PFSK-1 (cell line): ENCODE measurements around the gene ZNF407.

Source experiments
- FOXP2 ChIP-seq: optimal IDR thresholded peaks from 2 replicates; pipeline ENCODE3; 2011; ENCODE audit warnings: borderline replicate concordance, control low read depth, inconsistent platforms; ENCODE audit not compliant: insufficient read depth; ENCODE audit errors: extremely low read length, extremely low read depth
- POLR2AphosphoS5 ChIP-seq: IDR thresholded peaks from 2 replicates; pipeline ENCODE4 v1.6.1; 2012; ENCODE audit warnings: low read depth, mild to moderate bottlenecking, control low read depth, low read length, moderate library complexity
- SIN3A ChIP-seq: IDR thresholded peaks from 2 replicates; pipeline ENCODE4 v1.6.1; 2012; ENCODE audit warnings: mild to moderate bottlenecking, low read length, moderate library complexity, borderline replicate concordance; ENCODE audit not compliant: insufficient read depth
- TAF1 ChIP-seq: IDR thresholded peaks from 2 replicates; pipeline ENCODE4 v1.6.1; 2012; ENCODE audit warnings: low read length, control low read depth, borderline replicate concordance; ENCODE audit not compliant: insufficient read depth
- TF ChIP-seq, protein P1 (sequence below), 2 experiments: IDR thresholded peaks; 2 replicates each; pipeline versions ENCODE4 v1.6.1 to v1.8.0; 2011 to 2012; ENCODE audit warnings: low read depth in 2 of 2, low read length in 2 of 2, control low read depth in 1 of 2, inconsistent platforms in 1 of 2, mild to moderate bottlenecking in 1 of 2, moderate library complexity in 1 of 2; ENCODE audit not compliant: insufficient read depth in 1 of 2

Gene ZNF407

GRCh38 chr18:75081486-75081885 is 483.8 kb downstream of the ZNF407 start:
- TF ChIP-seq TAF1 (no peak), SIN3A (no peak), FOXP2 (no peak), POLR2AphosphoS5 (no peak)
- TF ChIP-seq, protein P1, sequence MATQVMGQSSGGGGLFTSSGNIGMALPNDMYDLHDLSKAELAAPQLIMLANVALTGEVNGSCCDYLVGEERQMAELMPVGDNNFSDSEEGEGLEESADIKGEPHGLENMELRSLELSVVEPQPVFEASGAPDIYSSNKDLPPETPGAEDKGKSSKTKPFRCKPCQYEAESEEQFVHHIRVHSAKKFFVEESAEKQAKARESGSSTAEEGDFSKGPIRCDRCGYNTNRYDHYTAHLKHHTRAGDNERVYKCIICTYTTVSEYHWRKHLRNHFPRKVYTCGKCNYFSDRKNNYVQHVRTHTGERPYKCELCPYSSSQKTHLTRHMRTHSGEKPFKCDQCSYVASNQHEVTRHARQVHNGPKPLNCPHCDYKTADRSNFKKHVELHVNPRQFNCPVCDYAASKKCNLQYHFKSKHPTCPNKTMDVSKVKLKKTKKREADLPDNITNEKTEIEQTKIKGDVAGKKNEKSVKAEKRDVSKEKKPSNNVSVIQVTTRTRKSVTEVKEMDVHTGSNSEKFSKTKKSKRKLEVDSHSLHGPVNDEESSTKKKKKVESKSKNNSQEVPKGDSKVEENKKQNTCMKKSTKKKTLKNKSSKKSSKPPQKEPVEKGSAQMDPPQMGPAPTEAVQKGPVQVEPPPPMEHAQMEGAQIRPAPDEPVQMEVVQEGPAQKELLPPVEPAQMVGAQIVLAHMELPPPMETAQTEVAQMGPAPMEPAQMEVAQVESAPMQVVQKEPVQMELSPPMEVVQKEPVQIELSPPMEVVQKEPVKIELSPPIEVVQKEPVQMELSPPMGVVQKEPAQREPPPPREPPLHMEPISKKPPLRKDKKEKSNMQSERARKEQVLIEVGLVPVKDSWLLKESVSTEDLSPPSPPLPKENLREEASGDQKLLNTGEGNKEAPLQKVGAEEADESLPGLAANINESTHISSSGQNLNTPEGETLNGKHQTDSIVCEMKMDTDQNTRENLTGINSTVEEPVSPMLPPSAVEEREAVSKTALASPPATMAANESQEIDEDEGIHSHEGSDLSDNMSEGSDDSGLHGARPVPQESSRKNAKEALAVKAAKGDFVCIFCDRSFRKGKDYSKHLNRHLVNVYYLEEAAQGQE (IDR thresholded peaks at IDR 0.05; ENCODE audit: insufficient read depth in 1 of 2, low read depth in 2 of 2, low read length in 2 of 2) = no peak

DNA sequence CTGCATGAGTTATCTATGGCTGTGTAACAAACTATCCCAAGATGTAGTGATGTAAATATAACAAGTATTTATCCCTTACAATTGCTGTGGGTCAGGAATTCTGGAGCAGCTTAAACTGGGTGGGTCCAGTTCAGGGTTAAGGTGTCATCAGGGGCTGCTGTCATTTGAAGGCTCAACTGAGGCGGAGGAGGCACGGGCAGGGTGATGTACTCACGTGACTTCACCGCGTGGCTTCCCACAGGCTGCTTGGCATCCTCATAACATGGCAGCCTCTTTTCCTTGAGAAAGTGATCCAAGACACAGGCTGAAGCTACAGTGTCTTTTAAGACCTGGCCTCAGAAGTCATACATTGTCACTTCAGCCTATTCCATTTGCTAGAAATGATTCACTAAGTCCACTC is 485.5 kb downstream of the ZNF407 start:
- TF ChIP-seq FOXP2 = no peak
- TF ChIP-seq POLR2AphosphoS5 = no peak
- TF ChIP-seq SIN3A = no peak
- no peak for TF ChIP-seq TAF1
- TF ChIP-seq, protein P1 (IDR thresholded peaks at IDR 0.05; ENCODE audit: insufficient read depth in 1 of 2, low read depth in 2 of 2, low read length in 2 of 2) = no peak

DNA sequence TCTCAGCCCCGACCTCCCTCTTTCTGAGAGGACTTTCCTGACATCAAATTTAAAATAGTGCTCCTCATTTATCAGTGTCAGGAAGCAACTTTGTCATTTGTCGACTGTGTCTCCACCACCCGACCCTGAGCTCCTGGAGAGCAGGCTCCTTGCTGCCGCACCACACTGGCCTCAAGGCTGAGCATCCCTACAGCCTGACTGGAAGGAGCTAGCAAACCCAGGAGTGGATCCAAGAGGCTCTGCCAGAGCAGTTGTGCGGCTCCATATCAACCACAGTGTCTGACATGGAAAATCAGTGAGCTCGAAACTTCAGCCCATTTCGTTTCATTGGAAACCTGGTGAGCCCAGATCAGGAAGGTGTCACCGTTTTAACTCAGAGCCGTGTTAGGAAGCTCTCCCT is 486.1 kb downstream of the ZNF407 start:
- TF ChIP-seq, protein P1 (IDR thresholded peaks at IDR 0.05; ENCODE audit: insufficient read depth in 1 of 2, low read depth in 2 of 2, low read length in 2 of 2) = no peak
- TF ChIP-seq SIN3A (no peak), POLR2AphosphoS5 (no peak), TAF1 (no peak), FOXP2 (no peak)

DNA sequence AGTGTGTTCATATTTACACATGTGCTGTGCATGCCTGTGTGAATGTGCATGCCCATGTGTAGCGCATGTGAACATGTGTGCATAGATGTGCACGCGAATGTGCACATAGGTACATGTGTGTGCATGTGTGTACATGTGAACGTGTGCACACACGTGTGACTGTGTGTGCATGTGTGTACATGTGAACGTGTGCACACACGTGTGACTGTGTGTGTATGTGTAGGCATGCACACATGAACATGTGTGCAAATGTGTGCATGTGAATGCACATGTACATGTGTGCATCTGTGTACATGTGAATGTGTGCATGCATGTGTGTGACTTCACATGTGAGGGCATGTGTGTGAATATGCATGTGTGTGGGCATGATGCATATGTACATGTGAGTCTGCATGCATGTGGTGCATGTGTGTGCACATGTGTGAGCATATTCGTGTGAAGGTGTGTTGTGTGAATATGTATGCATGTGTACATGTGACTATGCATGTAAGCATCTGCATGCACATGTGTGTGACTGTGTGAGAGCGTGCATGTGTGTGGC is 488.9 kb downstream of the ZNF407 start:
- TF ChIP-seq SIN3A (no peak), FOXP2 (no peak), TAF1 (no peak), POLR2AphosphoS5 (no peak)
- TF ChIP-seq, protein P1 (IDR thresholded peaks at IDR 0.05; ENCODE audit: insufficient read depth in 1 of 2, low read depth in 2 of 2, low read length in 2 of 2) = no peak

GRCh38 chr18:75087119-75088020 is 489.7 kb downstream of the ZNF407 start:
- TF ChIP-seq, protein P1 (IDR thresholded peaks at IDR 0.05; ENCODE audit: insufficient read depth in 1 of 2, low read depth in 2 of 2, low read length in 2 of 2) = no peak
- TF ChIP-seq POLR2AphosphoS5 (no peak), TAF1 (no peak), SIN3A (no peak), FOXP2 (no peak)
